GM23248 (cell line): ENCODE results near the gene SH3BP5L.

Source experiments
- EZH2 ChIP-seq: fragments of 200-600 bp; sonication (generic); IDR thresholded peaks from 2 replicates; pipeline ENCODE4 v1.6.1; 2018; ENCODE audit warnings: antibody characterized with exemption, mild to moderate bottlenecking; ENCODE audit not compliant: insufficient read depth, poor library complexity, severe bottlenecking
- EZH2phosphoT487 ChIP-seq: fragments of 200-600 bp; sonication (generic); IDR thresholded peaks from 2 replicates; pipeline ENCODE4 v1.6.1; 2018; ENCODE audit warnings: antibody characterized with exemption, moderate library complexity, mild to moderate bottlenecking, low read depth; ENCODE audit not compliant: insufficient read depth

GRCh38 chr1:248847181-248847955 lies 21.7 kb upstream of the SH3BP5L start:
- no peak for TF ChIP-seq EZH2
- no peak for TF ChIP-seq EZH2phosphoT487
